Uterus (tissue), 2 donors: Measurements from ENCODE around the gene BSND.

Source experiments
- POLR2A ChIP-seq, 2 donors: fragments of 450-650 bp; IDR thresholded peaks; one replicate each; pipeline ENCODE4 v1.6.1; 2016; ENCODE audit warnings: antibody characterized with exemption in 2 of 2, mild to moderate bottlenecking in 1 of 2, moderate library complexity in 1 of 2
- TF ChIP-seq, protein P1 (sequence below), 4 experiments: fragments of 200-600 bp in 2 of 4; fragments of 450-650 bp in 2 of 4; sonication (generic) in 2 of 4; IDR thresholded peaks; one replicate each; pipeline ENCODE4 v1.5.1; 2016 to 2019; ENCODE audit warnings: antibody characterized with exemption in 4 of 4, mild to moderate bottlenecking in 2 of 4, moderate library complexity in 1 of 4

DNA sequence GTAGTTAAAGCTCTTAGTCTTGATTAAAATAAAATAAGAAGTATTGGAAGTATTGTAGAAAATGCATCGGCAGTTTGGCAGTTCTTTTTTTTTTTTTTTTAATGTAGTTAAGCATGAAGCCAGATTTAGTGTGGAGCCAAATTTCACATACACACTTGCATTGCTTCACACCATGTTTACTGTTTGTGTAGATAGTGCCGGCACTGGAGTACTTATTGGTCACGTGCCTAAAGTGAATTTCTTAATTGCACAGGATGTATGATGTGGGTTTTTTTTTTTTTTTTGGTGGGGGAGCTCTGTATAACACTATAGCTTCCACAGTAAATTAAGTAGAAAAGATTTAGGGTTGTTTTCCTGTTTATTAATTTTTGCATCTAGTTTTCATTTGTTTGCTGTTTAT, 39.5 kb upstream of the BSND start:
- TF ChIP-seq, protein P1, sequence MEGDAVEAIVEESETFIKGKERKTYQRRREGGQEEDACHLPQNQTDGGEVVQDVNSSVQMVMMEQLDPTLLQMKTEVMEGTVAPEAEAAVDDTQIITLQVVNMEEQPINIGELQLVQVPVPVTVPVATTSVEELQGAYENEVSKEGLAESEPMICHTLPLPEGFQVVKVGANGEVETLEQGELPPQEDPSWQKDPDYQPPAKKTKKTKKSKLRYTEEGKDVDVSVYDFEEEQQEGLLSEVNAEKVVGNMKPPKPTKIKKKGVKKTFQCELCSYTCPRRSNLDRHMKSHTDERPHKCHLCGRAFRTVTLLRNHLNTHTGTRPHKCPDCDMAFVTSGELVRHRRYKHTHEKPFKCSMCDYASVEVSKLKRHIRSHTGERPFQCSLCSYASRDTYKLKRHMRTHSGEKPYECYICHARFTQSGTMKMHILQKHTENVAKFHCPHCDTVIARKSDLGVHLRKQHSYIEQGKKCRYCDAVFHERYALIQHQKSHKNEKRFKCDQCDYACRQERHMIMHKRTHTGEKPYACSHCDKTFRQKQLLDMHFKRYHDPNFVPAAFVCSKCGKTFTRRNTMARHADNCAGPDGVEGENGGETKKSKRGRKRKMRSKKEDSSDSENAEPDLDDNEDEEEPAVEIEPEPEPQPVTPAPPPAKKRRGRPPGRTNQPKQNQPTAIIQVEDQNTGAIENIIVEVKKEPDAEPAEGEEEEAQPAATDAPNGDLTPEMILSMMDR (IDR thresholded peaks at IDR 0.05): no peak
- TF ChIP-seq POLR2A (IDR thresholded peaks at IDR 0.05): no peak
